Testis (tissue), 2 donors: ENCODE measurements around the gene IL22RA1.

Experiments
- CTCF ChIP-seq, 3 experiments: fragments of 450-650 bp in 2 of 3; fragments of 200-600 bp in 1 of 3; sonication (generic) in 1 of 3; IDR thresholded peaks; one replicate each; pipeline ENCODE4 v1.5.1; 2016 to 2019; ENCODE audit warnings: antibody characterized with exemption in 3 of 3, mild to moderate bottlenecking in 2 of 3, moderate library complexity in 1 of 3
- POLR2A ChIP-seq: fragments of 450-650 bp; IDR thresholded peaks from one replicate; pipeline ENCODE4 v1.6.1; 2017; ENCODE audit warnings: antibody characterized with exemption, mild to moderate bottlenecking, moderate library complexity

GRCh38 chr1:24149866-24150233, 6.9 kb upstream of the IL22RA1 start:
- no peak for TF ChIP-seq CTCF (IDR thresholded peaks at IDR 0.05)
- TF ChIP-seq POLR2A = no peak
